Posterior vena cava (tissue), 2 donors: ENCODE data around the gene SYT8. TPM values are rescaled to one million over a fixed set of nuclear protein-coding genes. Genes with fewer than 3 reads are reported as not detected.

Experiments
- DNase-seq: peaks from one replicate; pipeline ENCODE4 v3.0.0-alpha.2; 2020; ENCODE audit warnings: low spot score
- intact Hi-C, 2 donors: fragments of 100-400 bp; cut with DNase I; formaldehyde crosslinking; loops; one replicate each; pipeline versions ENCODE4 v1.14.1 to v1.14.2; 2022 to 2023
- total RNA-seq, 2 donors: library from RNA; stranded (reverse); fragmentation: NEBNext Ultra II Directional; extraction: Animal tissue kit (Norgen Biotek cat#: 25700); gene quantifications; one replicate each; pipeline ENCODE4 v1.2.1, GENCODE V29; 2021
- donor health status: DM: yes; HTN: yes; CAD: no.
- donor health status: DM: yes; HTN: yes; CAD: no.

SYT8 gene
- total RNA-seq, 2 donors from 2014 or later = not detected

GRCh38 chr11:1829039-1829820, 5.6 kb upstream of the SYT8 start:
- intact Hi-C loops = loop anchor here in 1 of 2 donors (5.0 kb wide), 1 partner anchor 1012 kb away; the partner anchor contains the start of gene PNPLA2

GRCh38 chr11:1830004-1830321, 4.8 kb upstream of the SYT8 start:
- intact Hi-C loops = no loop called here

More at GRCh38 chr11:1829039-1829820, 5.6 kb upstream of the SYT8 start:
- DNase-seq = peak; percentile 74

GRCh38 chr11:1830322-1831223, 4.2 kb upstream of the SYT8 start:
- peak; percentile 76 for DNase-seq

More at GRCh38 chr11:1830004-1830321, 4.8 kb upstream of the SYT8 start:
- DNase-seq = no peak

GRCh38 chr11:1831338-1832210, 3.2 kb upstream of the SYT8 start:
- intact Hi-C loops = loop anchor here in 1 of 2 donors (2.0 kb wide), 1 partner anchor 137 kb away; no protein-coding TSS in a partner anchor
- peak; percentile 60 for DNase-seq

More at GRCh38 chr11:1830322-1831223, 4.2 kb upstream of the SYT8 start:
- intact Hi-C loops = no loop called here

- DNase-seq = no peak
Observed at GRCh38 chr11:1832211-1832919, 2.4 kb upstream of the SYT8 start.

GRCh38 chr11:1832920-1833295, 1.9 kb upstream of the SYT8 start:
- intact Hi-C loops = loop anchor here in 1 of 2 donors (2.0 kb wide), 1 partner anchor 138 kb away; no protein-coding TSS in a partner anchor
- DNase-seq = no peak

More at GRCh38 chr11:1832211-1832919, 2.4 kb upstream of the SYT8 start:
- intact Hi-C loops = loop anchor here in 1 of 2 donors (2.0 kb wide), 1 partner anchor 138 kb away; no protein-coding TSS in a partner anchor

- DNase-seq = no peak
- intact Hi-C loops = loop anchor here in 1 of 2 donors (2.0 kb wide), 1 partner anchor 141 kb away; no protein-coding TSS in a partner anchor
Observed at GRCh38 chr11:1834062-1834610, 654 bp upstream of the SYT8 start.

- intact Hi-C loops = loop anchor here (2.0 to 5.0 kb wide), 3 partner anchors 143 to 322 kb away; no protein-coding TSS in a partner anchor
- DNase-seq = no peak
Observed at GRCh38 chr11:1835671-1836010, 851 bp downstream of the SYT8 start.

- no peak for DNase-seq
- intact Hi-C loops = loop anchor here (5.0 kb wide), 2 partner anchors 316 to 321 kb away; no protein-coding TSS in a partner anchor
Observed at GRCh38 chr11:1836011-1836945, 1.5 kb downstream of the SYT8 start.

- intact Hi-C loops = loop anchor here (5.0 kb wide), 2 partner anchors 315 to 320 kb away; no protein-coding TSS in a partner anchor
Observed at GRCh38 chr11:1837171-1838076, 2.6 kb downstream of the SYT8 start.

GRCh38 chr11:1838077-1838425, 3.3 kb downstream of the SYT8 start:
- no peak for DNase-seq
- intact Hi-C loops = loop anchor here (5.0 kb wide), 2 partner anchors 314 to 319 kb away; no protein-coding TSS in a partner anchor

More at GRCh38 chr11:1837171-1838076, 2.6 kb downstream of the SYT8 start:
- DNase-seq = no peak

GRCh38 chr11:1838426-1839144, 3.8 kb downstream of the SYT8 start, which contains the start of gene TNNI2:
Gene TNNI2, plus strand, starts transcription at chr11:1838981. Its CDS starts 716 bp downstream, at chr11:1839697.
- DNase-seq = no peak
- intact Hi-C loops = loop anchor here (5.0 kb wide), 2 partner anchors 314 to 319 kb away; no protein-coding TSS in a partner anchor

GRCh38 chr11:1839204-1839923, 4.6 kb downstream of the SYT8 start:
- intact Hi-C loops = loop anchor here (5.0 kb wide), 2 partner anchors 313 to 318 kb away; no protein-coding TSS in a partner anchor
- no peak for DNase-seq
